Islet of Langerhans (tissue), 1 donor: ENCODE measurements around the gene ADSS2.
"Not testable (repeated sequence)": the region's sequence is repeated elsewhere in the genome, so short reads cannot be mapped to it uniquely, and the experiment has no call there.

Source experiments
- FAIRE-seq: peaks from one replicate; lab custom pipeline; 2011; peaks lifted over from hg19 to GRCh38; lab: Jason Lieb, UNC

The ADSS2 gene

DNA sequence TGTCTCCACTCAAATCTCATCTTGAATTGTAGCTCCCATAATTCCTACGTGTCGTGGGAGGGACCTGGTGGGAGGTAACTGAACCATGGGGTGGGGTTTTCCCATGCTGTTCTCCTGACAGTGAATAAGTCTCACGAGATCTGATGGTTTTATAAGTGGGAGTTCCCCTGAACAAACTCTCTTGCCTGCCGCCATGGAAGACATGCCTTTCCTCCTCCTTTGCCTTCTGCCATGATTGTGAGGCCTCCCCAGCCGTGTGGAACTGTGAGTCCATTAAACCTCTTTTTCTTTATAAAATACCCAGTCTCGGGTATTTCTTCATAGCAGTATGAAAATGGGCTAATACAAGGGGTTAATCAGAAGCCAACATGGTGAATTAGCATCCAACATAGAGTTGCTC, 86.4 kb downstream of the ADSS2 start:
- not testable (repeated sequence) for FAIRE-seq

DNA sequence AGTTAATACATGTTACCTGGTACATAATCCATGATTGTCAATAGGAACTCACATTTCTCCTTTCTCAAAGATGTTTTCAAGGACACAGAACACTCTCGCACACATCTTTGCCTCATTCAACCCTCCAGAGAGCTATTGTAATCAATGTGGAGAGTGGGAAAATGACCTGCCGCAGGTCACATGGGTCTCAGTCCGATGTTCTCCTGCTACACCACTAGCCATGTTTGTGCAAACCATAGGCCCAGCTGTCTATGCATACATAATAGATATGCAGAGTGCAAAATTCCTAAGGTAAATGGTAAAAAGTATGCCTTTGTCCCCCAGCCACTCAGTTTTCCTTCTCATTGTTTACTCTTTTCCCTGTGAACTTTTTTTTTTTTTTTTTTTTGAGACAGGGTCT, 89.2 kb downstream of the ADSS2 start:
- no peak for FAIRE-seq

DNA sequence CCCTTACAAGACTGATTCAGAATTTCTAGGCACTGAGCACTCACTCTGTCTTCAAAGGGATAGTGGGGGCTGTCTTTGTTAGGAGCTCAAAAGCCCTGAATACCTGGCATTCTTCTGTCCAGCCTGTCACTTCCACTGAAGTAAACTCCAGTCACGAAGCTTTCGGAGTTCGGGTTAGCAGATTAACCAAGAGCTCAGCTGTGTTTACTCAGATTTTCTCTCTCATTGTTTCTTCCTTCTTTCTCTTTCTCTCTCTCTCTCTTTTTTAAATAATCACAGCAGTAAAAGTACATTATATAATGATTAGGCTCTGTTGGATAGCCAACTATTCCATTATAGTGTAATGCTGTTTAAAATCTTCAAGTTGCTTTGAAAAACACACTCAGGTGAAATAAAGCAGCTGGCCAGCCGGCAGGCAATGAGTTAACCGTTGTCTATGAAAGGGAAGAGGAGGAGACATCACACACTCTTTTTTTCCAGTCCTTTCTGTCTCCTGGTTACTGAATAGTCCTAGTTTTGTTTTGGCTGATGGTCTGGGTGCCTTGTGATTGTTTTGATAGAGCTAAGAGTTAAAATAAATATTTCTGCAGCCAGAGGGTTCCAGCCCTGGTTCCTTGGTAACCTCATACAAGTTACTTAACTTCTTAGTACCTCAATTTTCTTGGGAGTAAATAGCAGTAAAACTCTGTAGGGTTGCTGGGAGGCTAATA, 89.8 kb downstream of the ADSS2 start:
- FAIRE-seq, result no peak
